ENCODE results near the gene LIF.

The LIF gene

DNA sequence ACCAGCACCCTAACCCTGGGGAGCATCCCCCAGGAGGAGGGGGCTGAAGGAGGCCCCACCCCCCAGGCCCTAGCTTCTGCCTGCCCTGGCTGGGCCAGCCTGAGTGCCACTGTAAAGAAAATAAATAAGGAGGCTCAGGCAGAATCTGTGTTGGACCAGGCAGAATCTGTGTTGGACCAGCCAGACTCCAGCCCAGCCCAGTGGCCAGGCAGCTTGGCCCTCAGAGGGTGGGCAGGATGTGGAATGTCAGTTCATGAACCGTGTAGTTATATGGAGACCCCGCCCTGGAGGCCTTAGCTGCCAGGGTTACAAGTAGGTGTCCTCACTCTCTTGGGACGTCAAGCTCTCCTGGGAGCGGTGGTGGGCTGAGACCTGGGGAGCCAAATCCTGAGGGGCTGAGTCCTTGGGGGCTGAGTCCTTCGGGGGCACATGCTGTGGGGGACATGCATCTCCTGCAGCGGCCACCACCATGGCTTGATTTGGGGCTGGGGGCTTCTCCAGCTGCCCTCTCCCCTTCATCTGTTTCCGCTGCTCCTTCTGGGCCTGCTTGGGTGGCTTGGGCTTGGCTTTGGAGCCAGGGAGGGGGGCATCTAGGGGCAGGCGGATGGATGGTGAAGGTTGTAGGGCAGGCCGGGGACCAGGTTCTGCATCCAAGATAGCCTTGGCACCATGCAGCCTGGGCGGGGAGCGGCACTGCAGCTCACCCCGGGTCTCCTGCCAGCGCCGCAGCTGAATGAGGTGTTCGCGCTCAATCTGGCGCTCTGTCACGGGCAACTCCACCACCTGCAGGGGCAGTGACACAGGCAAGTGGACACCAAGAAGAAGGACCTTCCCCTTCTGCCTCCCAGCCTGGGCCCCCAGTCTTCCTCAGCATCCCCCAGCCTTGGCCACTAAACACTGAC, 45.8 kb upstream of the LIF start:
- TF ChIP-seq, protein P1, sequence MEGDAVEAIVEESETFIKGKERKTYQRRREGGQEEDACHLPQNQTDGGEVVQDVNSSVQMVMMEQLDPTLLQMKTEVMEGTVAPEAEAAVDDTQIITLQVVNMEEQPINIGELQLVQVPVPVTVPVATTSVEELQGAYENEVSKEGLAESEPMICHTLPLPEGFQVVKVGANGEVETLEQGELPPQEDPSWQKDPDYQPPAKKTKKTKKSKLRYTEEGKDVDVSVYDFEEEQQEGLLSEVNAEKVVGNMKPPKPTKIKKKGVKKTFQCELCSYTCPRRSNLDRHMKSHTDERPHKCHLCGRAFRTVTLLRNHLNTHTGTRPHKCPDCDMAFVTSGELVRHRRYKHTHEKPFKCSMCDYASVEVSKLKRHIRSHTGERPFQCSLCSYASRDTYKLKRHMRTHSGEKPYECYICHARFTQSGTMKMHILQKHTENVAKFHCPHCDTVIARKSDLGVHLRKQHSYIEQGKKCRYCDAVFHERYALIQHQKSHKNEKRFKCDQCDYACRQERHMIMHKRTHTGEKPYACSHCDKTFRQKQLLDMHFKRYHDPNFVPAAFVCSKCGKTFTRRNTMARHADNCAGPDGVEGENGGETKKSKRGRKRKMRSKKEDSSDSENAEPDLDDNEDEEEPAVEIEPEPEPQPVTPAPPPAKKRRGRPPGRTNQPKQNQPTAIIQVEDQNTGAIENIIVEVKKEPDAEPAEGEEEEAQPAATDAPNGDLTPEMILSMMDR (IDR thresholded peaks at IDR 0.05; ENCODE audit: extremely low read depth, insufficient read depth, missing control alignments): no peak
- in situ Hi-C loops (cut with MboI; ENCODE audit: low pct_unique_long_range_greater_than_20kb, low sequenced_read_pairs, unreplicated experiment): no loop called here
- no peak for DNase-seq (ENCODE audit: low spot score)

DNA sequence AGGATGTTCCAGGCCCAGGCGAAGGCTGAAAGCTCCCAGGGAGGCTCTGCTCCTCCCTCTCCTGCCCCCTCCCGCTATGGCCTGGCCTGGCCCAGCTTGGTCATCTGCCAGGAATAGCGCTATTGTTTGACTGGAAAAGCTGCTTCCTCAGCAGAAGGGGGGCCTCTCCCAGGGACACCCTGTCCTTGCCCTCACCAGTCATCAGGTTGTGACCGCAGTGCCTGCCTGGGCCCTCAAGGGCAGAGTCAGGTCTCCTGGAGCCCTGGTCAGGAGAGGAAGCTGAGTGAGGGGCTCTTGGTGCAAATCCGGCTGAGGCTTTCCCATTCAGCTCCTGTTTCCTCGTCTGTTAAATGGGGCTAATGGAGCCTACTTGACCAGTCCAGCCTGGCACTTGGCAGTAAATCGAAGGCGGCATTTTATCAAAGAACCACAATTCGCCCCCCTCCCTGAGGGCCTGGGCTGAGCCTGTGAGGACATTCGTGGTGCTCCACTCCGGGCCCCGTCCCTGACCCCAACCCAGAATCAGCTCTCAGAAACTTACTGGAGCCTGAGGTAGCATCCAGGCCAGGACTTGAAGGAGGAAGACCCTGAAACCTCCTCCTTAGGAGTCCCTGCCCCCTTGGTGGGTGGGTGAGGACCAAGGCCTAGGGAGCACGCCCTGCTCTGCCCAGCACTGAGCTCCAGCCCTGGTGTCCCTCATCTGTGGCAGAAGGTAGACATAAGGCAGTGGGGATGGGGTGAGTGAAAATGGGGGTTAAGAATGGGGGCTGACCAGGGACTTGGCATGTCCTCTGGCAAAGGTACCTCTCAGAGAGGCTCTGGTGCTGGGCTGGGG, 44.7 kb upstream of the LIF start:
- in situ Hi-C loops (cut with MboI; ENCODE audit: low pct_unique_long_range_greater_than_20kb, low sequenced_read_pairs, unreplicated experiment): no loop called here
- TF ChIP-seq, protein P1 (IDR thresholded peaks at IDR 0.05; ENCODE audit: extremely low read depth, insufficient read depth, missing control alignments): no peak
- no peak for DNase-seq (ENCODE audit: low spot score)

DNA sequence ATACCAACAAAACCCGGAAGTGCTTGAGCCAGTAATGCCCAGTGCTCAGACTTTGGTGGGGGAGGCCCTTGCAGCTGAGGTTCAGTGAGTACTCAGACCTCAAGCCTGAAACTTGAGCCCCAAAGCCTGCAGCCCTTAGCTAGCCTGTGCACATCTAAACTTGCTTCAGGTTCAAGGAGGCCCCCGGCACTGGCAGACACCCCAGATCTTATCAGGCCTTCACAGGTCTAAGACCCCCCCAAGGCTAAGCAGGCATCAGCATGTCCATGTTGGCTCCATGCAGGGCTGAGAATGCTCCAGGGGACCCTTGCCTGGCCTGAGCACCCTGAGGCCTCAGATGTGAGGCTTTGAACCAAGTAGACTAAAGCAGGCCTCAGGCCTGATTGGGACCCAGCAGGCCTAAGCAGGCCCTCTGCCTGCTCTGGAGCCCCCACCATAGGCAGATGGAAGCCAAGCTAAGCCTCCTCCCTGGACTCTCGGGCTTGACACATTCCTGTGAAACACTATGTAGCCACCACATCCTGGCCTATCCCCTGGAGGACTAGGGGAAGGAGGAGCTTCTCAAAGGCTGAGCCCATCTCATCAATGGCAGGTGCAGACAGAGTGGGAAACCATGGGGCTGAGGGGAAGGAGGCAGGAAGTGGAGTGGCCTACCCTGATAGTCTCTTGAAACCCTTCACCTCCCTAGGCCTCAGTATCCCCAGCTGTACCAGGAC, 43.9 kb upstream of the LIF start:
- DNase-seq (ENCODE audit: low spot score): peak; percentile 66
- TF ChIP-seq, protein P1 (IDR thresholded peaks at IDR 0.05; ENCODE audit: extremely low read depth, insufficient read depth, missing control alignments): no peak
- in situ Hi-C loops (cut with MboI; ENCODE audit: low pct_unique_long_range_greater_than_20kb, low sequenced_read_pairs, unreplicated experiment): no loop called here

DNA sequence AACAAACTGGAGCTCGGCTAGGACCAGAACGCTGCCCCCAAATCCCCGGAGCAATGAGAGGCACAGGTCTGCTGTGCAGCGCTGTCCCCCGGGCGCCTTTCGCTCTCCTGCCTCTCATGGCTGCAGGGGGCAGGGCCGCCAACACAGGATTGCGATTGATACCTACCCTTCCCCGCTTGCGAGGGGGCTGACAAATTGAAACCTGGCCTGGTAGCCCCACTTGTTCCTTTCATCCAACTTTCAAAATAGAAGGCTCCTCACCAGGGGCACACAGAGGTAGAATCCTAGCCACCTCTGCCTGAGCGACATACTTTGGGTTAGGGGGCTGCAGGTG, 43.4 kb upstream of the LIF start:
- TF ChIP-seq, protein P1 (IDR thresholded peaks at IDR 0.05; ENCODE audit: extremely low read depth, insufficient read depth, missing control alignments): no peak
- in situ Hi-C loops (cut with MboI; ENCODE audit: low pct_unique_long_range_greater_than_20kb, low sequenced_read_pairs, unreplicated experiment): loop anchor here (10.0 kb wide), 1 partner anchor 95 kb away; the partner anchor contains the start of gene RNF215
- DNase-seq (ENCODE audit: low spot score): no peak

DNA sequence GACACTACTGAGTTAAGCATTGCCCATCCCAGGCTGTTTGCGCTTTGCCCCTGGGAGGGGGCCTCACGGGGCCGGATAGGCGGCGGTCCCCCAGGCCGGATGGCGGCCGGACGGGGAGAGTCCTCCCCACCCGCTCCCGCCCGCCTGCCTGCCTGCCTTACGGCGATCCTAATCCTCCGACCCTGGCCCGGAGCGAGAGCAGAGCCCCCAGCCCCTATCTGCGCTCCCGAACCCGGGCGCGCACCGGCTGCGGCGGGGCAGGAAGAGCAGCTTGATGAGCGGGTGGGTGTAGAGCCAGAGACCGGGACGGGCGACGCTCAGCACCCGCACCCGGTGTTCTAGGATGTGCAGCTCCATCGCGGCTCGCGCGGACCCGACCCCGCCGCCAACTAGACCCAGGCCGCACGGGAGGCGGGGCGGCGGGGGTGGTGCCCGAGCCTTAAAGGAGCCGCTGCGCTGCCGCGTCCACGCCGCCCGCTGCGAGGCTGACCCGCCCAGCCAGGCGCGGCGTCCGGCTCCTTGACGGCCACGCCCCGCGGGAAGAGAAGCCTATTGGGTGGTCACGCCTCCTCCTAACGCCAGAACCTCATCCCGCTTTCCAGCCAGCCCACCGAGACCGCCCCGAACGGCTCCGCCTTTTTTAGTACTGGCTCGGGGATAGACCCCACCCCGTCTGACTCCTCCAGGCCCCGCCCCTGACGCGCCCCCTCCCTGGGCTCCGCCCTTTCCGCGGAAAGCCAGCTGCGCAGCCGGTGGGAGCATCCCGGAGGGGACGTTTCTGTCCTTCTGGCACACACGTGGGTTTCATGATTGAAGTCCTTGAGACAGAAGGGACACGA, 42.8 kb upstream of the LIF start, which contains the start of gene CASTOR1:
TSS of gene CASTOR1 (minus strand) at position 365 of the 839 bp plus-strand sequence. CDS start at position 357, 8 bp downstream.
- TF ChIP-seq, protein P1 (IDR thresholded peaks at IDR 0.05; ENCODE audit: extremely low read depth, insufficient read depth, missing control alignments): no peak
- DNase-seq (ENCODE audit: low spot score): peak; percentile 99
- in situ Hi-C loops (cut with MboI; ENCODE audit: low pct_unique_long_range_greater_than_20kb, low sequenced_read_pairs, unreplicated experiment): loop anchor here (10.0 kb wide), 1 partner anchor 95 kb away; the partner anchor contains the start of gene RNF215
